ENCODE results near the gene QDPR. TPM values are rescaled to one million over a fixed set of nuclear protein-coding genes. Genes with fewer than 3 reads are reported as not detected.

QDPR gene
- total and polyA plus RNA-seq, 8 donors = 0.45 to 90.4 (median 19.9) TPM

DNA sequence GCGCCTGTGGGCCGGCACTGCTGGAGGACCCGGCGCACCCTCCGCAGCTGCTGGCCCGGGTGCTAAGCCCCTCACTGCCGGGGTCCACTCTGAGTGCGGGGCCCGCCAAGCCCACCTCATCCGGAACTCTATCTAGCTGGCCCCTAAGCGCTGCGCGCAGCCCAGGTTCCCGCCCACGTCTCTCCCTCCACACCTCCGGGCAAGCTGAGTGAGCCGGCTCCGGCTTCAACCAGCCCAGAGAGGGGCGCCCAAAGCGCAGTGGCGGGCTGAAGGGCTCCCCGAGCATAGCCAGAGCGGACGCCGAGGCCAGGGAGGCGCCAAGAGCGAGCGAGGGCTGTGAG, 75.2 kb downstream of the QDPR start:
- TF ChIP-seq POLR2AphosphoS5 (IDR thresholded peaks at IDR 0.05) (no peak), EP300 (IDR thresholded peaks at IDR 0.05) (no peak), POLR2A (IDR thresholded peaks at IDR 0.05) (no peak)
- TF ChIP-seq, protein P1, sequence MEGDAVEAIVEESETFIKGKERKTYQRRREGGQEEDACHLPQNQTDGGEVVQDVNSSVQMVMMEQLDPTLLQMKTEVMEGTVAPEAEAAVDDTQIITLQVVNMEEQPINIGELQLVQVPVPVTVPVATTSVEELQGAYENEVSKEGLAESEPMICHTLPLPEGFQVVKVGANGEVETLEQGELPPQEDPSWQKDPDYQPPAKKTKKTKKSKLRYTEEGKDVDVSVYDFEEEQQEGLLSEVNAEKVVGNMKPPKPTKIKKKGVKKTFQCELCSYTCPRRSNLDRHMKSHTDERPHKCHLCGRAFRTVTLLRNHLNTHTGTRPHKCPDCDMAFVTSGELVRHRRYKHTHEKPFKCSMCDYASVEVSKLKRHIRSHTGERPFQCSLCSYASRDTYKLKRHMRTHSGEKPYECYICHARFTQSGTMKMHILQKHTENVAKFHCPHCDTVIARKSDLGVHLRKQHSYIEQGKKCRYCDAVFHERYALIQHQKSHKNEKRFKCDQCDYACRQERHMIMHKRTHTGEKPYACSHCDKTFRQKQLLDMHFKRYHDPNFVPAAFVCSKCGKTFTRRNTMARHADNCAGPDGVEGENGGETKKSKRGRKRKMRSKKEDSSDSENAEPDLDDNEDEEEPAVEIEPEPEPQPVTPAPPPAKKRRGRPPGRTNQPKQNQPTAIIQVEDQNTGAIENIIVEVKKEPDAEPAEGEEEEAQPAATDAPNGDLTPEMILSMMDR (IDR thresholded peaks at IDR 0.05) = no peak
- DNase-seq = no peak
- H3K36me3 ChIP-seq = no peaks in the 10 kb centered on the region
- H3K27me3 ChIP-seq = no peaks in the 10 kb centered on the region
- H3K4me1 ChIP-seq = no peaks in the 10 kb centered on the region
- intact Hi-C loops (cut with DNase I; ENCODE audit: low total_unique reads) = no loop called here
- H3K27ac ChIP-seq = no peak overlapping the region
- 95 to 98% (median 97%) methylated on average over 6 to 28 of the region's 28 CpGs for WGBS, 5 donors
- peaks cover 0 to 11% (median 2%) of the 10 kb centered on the region in 4 donors for H3K9me3 ChIP-seq
- H3K4me3 ChIP-seq = no peak overlapping the region

Other genes with a start within 250 kb of the QDPR start
- gene CLRN2, start 3.1 kb upstream of the QDPR start, total RNA-seq = not detected
- not detected for gene CLRN2, start 3.1 kb upstream of the QDPR start, polyA plus RNA-seq
- 100 to 1,000 TPM in 3 of 5 donors, 10 to 100 TPM in 2; 83.0 to 152 (median 117) TPM for gene LAP3, start 65.1 kb upstream of the QDPR start, total RNA-seq
- 10 to 100 TPM; 46.4 to 47.1 (median 46.6) TPM for gene LAP3, start 65.1 kb upstream of the QDPR start, polyA plus RNA-seq
- 10 to 100 TPM; 10.6 to 43.5 (median 17.9) TPM for gene MED28, start 102.6 kb upstream of the QDPR start, total RNA-seq
- 10 to 100 TPM in 2 of 3 donors, 1 to 10 TPM in 1; 6.5 to 15.0 (median 13.0) TPM for gene MED28, start 102.6 kb upstream of the QDPR start, polyA plus RNA-seq

All from stomach (tissue), 9 donors.